Fibroblast of skin of abdomen (primary cell): ENCODE results near the gene OXGR1.

Source experiments
- DNase-seq: peaks from one replicate; pipeline ENCODE4 v3.0.0-alpha.2; 2013

The OXGR1 gene

GRCh38 chr13:96963786-96964475 is 30.3 kb downstream of the OXGR1 start:
- DNase-seq = no peak

GRCh38 chr13:96960379-96960778 is 33.9 kb downstream of the OXGR1 start:
- DNase-seq = no peak

GRCh38 chr13:96958286-96958891 is 35.9 kb downstream of the OXGR1 start:
- peak; percentile 12 for DNase-seq

GRCh38 chr13:96952595-96952994 is 41.7 kb downstream of the OXGR1 start:
- DNase-seq = no peak

GRCh38 chr13:96948127-96948526 is 46.1 kb downstream of the OXGR1 start:
- DNase-seq = no peak

GRCh38 chr13:96947343-96947910 is 46.8 kb downstream of the OXGR1 start:
- no peak for DNase-seq

GRCh38 chr13:96946709-96947311 is 47.5 kb downstream of the OXGR1 start:
- no peak for DNase-seq

GRCh38 chr13:96940961-96941360 is 53.3 kb downstream of the OXGR1 start:
- DNase-seq = no peak

- no peak for DNase-seq
These were observed 58.4 kb downstream of the OXGR1 start for GRCh38 chr13:96935901-96936300.
